SKM-1 treated with dmso at 0.1 percent for 144 hours (cell line): Measurements from ENCODE around the gene SPAG17.

ENCODE experiments used
- DNase-seq: peaks from one replicate; lab custom pipeline; 2025; ENCODE audit not compliant: unreplicated experiment; lab: John Stamatoyannopoulos, UW

The SPAG17 gene

DNA sequence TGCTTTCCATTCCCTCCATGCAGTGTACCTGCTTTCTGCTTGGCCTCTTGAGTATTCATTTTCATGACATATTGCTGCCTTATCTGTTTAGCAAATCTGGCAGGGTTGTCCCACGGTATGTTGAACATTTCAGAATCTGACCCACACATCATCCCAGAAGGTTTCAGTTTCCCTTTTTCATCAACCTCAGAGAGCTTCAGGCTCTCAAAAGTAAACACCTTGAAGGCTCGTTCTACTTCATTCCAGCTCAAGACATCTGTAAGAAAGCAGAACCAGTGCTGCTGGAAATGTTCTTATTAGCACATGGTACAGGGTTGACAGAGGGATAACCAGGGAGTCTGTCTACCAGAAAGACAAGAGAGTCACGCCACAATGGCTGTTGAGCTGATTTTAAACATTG lies 103.6 kb downstream of the SPAG17 start:
- no peak for DNase-seq

DNA sequence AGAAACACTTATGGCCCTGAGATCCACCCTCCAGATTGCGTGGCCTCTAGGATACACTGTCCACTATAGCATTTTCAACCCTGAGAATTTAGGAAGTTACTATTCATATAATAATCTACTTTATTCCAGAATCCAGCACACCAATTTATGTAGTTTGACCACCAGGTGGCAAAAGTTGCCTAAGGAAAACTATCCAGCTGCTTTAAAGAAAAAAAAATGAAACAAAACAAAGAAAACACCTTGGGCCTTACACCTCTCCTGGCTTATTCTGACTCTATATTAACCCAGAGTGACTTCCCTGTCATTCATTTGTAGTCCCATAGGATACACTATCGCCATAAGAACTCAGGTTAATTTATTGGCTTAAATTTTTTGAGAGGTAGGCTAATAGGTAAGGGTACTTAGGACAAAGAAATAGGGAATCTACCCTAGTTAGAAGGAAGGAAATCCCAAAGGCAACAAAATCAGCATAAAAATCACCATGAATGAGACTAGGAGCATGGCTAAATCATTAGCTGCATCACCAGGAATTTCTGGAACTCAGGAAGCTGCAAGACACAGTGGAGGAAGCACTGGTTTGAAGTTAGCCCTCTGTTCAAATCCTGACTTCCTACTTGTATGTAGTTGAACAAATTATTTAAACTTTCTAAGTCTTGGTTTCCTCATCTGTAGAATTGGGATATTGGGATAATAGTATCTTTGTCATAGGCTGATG lies 107.5 kb downstream of the SPAG17 start:
- no peak for DNase-seq

DNA sequence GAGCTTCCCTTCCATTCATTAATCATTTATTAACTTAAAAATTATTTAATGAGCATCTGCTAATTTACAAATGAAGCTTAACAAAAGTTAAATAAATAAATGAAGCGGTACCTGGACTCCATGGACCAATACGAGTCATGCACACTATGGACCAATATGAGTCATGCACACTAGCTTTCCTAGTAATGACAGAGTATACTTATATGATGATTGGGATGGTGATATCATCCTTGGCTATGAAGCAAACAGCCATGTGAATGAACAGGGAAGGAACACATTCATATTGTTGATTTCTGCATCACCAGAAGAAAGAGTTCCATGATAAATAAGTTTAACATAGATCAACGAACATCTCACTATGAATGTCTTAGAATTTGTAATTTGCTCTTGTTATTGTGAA lies 109.9 kb downstream of the SPAG17 start:
- no peak for DNase-seq

DNA sequence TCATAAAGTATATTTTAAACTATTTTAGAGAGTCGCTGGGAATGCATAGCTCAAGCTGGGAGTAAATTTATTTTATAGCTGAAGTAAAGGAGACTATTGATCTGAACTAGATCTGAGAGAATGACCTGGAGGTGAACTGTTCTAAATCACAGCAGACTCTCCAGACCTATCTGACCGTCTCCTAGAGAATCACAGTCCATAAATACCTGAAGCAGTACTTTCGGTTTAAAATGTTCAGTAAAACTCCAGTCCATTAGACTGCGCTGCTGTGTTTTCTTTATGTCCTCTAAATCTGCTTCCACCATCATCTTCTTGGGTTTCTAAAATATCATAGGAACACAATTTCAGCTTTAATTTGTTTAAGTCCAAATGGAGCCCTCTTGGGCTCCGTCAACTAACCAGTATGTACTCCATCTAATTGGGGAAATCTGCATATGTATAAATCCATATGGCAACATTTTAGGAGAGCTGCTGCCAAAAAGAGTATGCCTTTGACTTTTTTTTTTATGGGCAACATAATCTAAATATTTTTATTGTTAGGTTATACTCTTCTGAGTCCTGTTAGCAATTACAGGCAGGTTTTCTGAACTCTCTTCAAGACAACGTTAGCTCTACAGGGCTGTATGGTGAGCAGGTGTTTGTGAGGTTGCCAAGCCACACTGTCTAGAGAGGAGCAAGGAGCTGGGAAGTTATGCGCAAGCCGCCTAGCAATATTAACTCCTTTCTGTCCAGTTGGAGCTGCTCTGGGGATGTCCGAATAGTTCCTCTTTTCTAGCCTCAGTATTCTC lies 111.2 kb downstream of the SPAG17 start:
- no peak for DNase-seq

DNA sequence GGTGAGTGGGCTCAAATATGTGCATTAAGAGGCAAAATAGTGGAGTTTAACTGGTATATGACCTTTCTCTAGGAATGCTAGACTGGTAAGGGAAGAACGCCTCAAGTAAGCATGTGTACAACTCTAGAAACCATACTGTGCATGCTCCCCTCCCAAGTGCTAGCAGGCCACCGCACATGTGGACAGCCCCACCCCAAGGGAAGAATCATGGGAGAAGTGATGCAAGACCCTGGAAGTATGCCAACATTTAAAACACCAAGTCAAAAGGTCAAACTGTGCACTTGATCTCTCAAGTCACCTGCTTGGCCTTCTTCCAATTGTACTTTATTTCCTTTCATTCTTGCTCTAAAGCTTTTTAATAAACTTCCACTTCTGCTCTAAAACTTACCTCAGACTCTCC lies 135.0 kb downstream of the SPAG17 start:
- DNase-seq = no peak

DNA sequence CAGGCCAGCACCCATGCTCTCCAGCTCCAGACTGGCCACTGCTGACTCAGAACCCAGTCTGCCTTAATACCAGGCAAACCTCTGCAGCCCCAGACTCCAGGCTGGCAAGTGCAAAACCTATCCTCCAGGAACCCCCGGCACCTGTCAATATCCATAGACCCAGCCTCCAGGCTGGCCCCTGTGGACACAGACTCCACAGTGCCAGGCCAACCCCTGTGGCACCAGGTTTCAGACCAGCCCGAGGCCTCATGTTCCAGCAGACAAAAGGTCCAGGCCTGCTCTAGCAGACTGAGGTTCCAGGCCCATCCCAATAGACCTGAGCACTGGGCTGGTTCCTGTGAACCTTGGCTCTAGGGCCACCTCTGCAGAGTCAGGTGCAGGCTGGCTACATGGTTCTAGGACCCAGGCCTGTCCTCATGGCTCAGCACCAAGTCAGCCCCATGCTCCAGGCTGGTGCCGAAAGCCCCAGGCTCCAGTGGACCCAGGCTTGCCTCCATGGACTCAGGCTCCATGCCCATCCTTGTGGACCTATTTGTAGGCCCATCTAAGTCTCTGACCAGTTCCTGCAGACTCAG lies 137.3 kb downstream of the SPAG17 start:
- no peak for DNase-seq

DNA sequence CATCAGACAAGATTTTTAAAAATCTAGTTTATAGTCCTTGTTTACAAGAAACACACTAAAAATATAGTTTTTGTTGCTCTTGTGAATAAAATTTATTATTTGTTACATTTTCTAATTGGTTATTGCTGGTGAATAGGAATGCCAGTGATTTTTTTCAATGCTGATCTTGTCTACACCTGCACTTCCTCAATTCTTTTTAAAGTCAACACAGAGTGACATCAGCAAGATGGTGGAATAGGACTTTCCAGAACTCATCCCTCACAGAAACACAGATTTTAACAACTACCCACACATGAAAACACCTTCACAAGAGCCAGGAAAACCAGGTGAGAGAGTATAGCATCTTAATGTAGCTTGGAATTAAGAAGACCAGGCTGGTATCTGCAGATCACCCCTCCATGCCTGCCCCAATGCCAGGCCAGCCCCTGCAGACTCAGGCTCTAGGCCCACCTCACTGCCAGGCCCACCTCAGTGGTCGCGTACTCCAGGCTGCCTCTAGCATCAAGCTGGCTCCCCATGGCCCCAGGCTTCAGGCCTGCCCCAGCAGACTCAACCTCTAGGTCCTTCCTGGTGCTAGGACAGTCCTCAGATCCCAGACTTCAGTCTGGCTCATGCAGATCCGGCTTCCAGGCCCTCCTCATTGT lies 137.9 kb downstream of the SPAG17 start:
- DNase-seq = no peak

DNA sequence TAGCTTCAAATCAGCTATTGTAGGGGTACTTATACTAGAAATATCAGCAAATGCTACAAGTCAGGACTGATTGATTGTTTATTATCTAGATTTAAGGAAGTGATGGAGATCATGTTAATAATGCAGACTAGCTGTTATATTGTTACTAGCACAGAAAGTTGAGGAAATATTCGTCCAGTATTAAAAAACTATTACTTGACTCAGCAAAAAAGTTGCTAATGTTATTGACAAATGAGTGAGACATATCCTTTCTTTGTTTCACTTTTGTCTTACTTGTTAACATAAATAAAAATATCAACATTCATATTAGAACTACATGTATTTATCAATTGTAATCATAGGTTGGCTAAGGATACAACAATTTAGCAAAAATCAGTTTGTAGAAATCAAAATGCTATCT lies 141.4 kb downstream of the SPAG17 start:
- no peak for DNase-seq

DNA sequence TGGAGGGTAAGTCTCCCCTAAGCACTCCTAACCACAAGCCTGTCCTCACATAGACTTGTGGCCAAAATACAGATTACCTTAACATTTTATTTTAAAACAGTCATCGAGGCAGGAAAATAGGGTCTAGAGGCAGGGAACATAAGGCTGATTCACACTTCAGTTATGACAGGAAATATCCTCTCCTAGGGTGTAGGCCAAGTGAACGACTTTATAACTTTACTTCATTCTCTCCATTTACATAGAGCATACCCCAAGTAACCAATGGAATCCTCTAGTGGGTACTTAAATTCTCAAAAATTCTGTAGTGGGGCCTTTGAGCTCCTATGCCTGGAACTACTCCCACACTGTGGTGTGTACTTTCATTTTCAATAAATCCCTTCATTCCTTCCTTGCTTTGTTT lies 142.5 kb downstream of the SPAG17 start:
- DNase-seq = no peak

DNA sequence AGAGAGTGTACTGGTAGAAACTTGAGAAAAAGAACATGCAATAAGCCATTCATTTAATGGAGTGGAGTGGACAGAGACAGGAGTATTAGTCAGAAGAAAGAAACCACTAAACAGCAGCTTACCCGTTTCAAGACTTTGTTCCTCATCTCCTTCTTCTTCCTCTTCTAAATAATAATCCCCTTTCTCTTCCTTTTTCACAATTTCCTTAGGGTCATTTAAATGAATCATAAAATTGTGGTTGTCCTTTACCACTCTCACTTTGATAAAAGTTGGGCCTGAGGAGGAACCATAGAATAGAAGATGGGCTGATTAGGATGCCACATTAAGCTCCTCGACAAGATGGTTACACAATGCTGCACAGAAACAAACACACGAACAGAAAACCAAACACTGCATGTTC lies 145.9 kb downstream of the SPAG17 start:
- peak; percentile 89 for DNase-seq

DNA sequence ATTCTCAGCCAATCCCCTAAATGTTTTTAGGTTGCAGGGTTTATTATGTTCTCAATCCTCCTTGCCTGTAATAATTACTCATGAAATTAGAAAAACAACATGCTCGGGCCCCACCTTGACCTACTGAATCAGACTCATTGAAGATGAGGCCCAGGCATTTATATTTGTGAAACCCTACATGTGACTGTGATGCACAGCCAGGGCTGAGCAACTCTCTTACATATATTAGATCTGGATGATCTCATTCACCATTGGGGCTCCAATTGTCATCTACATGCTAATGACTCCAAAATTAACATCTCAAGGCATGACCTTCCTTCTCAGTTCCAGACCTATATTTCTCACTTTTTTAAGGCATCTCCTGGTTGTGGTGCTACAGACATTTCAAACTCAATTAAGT lies 152.1 kb downstream of the SPAG17 start:
- no peak for DNase-seq

DNA sequence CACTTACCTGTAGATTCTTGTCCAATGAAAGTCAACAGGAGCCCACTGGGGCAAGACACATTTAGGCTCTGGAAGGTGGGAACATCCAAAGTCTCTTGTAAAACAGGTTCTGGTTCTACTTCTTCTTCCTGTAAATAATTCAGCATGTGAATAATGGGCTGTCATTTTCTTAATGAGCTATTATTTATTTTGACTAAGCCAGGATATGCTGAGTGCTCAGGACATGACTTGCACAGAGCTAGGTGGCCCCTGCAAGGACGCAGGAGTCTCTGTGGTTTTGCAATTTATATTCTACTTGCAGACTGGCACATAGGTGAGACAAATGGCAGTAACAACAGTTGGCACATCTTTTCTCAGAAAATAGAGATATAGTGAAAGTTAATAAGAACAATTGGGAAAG lies 156.8 kb downstream of the SPAG17 start:
- no peak for DNase-seq

DNA sequence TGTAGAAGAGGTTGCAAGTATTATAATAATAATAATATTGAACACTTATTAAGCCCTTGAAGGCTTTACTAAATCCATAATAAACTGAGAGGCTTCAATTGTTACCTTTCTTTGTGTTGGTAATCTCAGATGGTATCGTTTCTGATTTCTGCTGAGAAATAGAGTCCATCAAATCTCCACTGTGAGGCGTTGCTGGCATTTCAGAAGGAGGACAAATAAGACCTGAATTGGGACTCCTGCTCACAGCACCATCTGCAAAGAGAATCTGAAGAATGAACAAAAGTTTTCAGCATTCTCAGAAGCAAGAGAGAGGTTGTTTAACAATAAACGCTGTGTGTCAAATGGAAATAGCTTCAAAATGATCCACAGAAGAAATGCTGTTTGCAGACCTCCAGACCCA lies 161.8 kb downstream of the SPAG17 start:
- no peak for DNase-seq

DNA sequence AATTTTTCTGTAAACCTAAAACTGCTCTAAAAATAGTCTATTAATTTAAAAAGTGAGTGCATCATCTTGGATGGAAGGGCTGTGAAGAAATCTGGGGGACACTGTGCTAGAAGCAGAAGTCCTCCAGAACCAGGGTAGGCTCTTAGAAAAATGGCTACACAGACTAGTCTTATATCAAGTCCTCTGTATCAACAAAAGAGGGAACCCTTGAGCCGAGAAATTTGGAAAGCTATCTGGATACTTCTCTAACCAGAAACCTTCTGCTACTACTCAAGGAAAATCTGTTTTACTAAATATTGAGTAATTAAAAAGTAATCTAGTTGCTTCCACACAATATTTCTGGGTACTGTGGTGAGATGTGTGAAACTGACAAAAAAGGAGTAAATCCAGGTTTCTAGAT lies 163.4 kb downstream of the SPAG17 start:
- DNase-seq = no peak

DNA sequence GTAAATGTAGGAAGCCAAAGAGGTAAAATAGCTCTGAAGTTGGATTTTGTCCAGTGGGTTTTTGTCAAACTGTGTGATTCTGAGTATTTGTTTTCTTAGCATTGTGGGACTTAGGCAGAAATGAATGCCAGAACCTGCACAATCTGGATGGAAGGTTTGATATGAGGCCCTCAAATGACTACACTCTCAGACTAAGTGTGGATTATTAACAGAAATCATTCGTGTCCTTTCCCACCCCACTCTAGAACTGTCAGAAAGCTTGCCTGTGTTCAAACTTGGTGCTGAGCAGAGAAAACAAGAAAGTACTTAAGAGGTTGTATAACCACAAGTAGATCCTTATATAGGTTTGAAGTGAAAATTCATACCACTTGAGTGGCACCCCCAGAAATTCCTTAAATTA lies 167.0 kb downstream of the SPAG17 start:
- DNase-seq = no peak

DNA sequence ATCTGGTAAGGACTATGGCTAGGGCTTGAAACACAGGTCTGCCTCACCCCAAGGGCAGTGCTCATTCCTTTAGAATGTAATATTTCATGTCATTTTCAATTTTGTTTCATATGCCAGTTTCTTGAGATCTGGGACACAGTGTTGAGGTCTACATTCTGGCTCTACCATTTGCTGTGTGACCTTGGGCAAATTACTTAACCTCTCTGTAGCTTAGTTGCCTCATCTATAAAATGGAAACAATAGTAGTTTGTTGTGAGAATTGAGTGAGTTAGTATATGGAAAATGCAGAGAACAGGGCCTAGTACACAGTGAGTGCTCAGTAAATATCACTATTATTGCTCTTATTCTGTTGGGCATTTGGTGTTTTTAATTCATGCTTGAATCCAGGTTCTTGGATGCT lies 171.1 kb downstream of the SPAG17 start:
- no peak for DNase-seq

DNA sequence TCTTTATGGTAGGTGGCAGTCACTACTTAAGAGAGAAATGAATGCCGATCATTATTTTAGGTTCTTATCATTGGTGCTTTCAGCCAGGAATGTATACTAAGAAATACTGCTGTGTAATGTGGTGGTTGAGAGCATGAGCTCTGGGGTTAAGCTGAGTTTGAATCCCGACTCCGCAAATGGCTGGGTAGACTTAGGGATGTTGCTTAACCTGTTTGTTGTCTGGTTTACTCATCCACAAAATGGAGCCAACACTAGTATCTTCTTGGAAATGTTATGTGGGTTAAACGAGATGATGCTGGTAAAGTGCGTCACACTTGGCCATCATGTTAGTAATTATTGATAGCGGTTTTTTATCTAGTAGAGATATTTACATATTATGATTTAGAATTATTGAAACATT lies 171.7 kb downstream of the SPAG17 start:
- no peak for DNase-seq

DNA sequence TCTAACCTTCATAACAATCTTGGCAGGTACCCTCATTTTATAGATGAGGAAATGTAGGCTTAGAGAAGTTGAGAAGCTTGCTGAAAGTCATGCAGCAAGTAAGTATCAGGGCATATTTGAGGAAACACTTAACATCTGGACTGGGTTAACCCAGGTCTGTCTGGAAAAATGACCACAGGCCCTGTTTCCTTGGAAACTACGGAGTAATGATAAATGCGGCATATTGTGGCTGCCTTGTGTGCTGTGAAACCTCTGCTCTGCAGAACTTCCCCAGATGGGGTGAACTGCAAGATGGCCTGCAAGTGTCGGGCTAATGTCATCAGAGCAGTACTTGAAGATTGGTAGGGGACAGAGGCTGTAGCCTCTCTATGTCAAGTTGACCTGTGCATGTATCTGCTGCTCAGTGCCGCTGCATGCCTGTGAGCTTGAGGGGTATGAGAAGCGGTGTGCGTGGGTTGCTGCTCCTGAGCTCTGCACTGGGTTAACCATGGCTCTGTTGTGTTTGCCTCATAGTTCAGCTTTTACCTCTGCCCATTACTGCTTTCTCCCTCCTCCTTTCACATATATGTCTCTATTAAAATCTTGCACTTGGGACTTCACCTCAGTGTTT lies 172.4 kb downstream of the SPAG17 start:
- DNase-seq = no peak

DNA sequence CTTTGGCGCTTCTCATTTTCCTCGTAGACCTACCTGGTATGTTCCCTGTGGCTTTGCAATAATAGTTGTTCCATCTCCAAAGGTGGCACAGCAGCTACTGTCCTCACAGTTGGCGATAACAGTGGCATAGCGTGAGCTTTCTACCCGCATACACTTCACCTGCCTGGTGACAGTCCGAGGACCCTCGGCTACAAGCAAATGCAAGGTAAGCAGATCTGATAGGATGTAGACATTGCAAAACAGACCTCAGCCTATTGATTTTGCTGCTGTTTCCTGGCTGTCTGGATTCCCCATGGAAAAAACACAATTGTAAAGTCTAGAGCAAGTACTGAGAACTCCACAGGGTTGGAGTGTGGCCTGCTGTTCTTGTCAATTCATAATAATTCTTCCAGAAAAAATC lies 177.0 kb downstream of the SPAG17 start:
- no peak for DNase-seq

DNA sequence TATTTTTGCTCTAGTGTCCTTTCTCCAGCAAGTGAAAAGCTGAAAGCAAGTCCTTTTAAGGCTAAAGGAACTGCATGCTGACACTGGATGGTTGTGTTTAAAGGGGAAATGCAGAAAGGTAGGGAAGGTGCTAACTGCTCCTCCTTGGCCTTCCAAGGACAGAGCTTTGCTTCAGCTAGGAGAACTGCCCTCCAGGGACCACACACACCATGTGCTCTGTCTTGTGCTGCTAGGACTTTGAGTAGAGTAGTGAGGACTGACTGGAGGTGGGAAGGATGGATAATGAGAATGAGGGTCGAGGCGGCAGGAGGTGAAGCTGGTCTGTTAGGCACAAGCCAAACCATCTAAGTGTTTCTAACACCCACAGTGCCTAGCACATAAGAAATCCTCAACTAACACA lies 177.6 kb downstream of the SPAG17 start:
- DNase-seq = no peak

DNA sequence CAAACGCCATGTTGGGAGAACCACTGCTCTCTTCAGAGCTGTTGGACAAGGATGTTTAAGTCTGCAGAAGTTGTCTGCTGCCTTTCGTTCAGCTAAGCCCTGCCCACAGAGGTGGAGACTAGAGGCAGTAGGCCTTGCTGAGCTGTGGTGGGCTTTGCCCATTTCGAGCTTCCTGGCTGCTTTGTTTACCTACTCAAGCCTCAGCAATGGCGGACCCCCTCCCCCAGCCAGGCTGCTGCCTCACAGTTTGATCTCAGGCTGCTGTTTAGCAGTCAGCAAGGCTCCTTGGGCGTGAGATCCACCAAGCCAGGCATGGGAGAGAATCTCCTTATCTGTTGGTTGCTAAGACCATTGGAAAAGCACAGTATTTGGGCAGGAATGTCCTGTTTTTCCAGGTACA lies 180.7 kb downstream of the SPAG17 start:
- DNase-seq = no peak

DNA sequence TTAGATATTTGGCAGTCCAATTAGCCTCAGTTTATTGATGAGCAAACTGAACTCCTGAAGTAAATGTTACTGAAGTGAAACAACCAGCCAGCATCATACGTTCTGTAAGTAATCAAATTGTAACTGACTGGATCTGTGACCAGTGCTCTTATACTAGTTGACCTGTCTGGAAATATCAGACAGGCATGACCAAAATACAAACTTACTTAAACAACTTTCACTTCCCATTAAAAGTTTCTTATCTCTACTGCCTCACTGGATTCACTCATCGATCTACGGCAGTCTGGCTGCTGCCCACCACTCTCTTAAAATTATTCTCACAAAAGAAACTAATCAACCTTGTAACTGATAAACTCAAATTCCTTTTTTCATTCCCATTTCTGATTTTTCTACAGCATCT lies 199.1 kb downstream of the SPAG17 start:
- DNase-seq = no peak
